Adrenal gland (tissue), 5 donors: ENCODE results near the gene CDK13.

Experiments
- POLR2A ChIP-seq, 2 donors: fragments of 450-650 bp; IDR thresholded peaks; one replicate each; pipeline ENCODE4 v1.6.1; 2017; ENCODE audit warnings: antibody characterized with exemption in 2 of 2, mild to moderate bottlenecking in 2 of 2, moderate library complexity in 1 of 2
- TF ChIP-seq, protein P1 (sequence below), 6 experiments: fragments of 450-650 bp in 4 of 6; fragments of 200-600 bp in 2 of 6; sonication (generic) in 1 of 6; IDR thresholded peaks; 1 replicate in 5 of 6; 2 replicates in 1 of 6; pipeline versions ENCODE4 v1.5.1 to v1.8.0; 2016 to 2021; ENCODE audit warnings: antibody characterized with exemption in 6 of 6, mild to moderate bottlenecking in 2 of 6, moderate library complexity in 1 of 6
- donor health status: DM: no; HTN: no; CAD: no.

- TF ChIP-seq, protein P1, sequence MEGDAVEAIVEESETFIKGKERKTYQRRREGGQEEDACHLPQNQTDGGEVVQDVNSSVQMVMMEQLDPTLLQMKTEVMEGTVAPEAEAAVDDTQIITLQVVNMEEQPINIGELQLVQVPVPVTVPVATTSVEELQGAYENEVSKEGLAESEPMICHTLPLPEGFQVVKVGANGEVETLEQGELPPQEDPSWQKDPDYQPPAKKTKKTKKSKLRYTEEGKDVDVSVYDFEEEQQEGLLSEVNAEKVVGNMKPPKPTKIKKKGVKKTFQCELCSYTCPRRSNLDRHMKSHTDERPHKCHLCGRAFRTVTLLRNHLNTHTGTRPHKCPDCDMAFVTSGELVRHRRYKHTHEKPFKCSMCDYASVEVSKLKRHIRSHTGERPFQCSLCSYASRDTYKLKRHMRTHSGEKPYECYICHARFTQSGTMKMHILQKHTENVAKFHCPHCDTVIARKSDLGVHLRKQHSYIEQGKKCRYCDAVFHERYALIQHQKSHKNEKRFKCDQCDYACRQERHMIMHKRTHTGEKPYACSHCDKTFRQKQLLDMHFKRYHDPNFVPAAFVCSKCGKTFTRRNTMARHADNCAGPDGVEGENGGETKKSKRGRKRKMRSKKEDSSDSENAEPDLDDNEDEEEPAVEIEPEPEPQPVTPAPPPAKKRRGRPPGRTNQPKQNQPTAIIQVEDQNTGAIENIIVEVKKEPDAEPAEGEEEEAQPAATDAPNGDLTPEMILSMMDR (IDR thresholded peaks at IDR 0.05): no peak
- no peak for TF ChIP-seq POLR2A (IDR thresholded peaks at IDR 0.05)
Measured at GRCh38 chr7:40095695-40096327, 145.8 kb downstream of the CDK13 start.
